Stimulated activated CD8-positive, alpha-beta memory T cell treated with anti-CD3 and anti-CD28 coated beads, Interleukin-4, amount 100 ng/mL, for 4 hours (primary cell): ENCODE measurements around the gene SASH1.
"Not testable (repeated sequence)": the region's sequence is repeated elsewhere in the genome, so short reads cannot be mapped to it uniquely, and the experiment has no call there.

ENCODE experiments used
- DNase-seq, 2 donors: peaks; one replicate each; pipeline ENCODE4 v3.0.0-alpha.2; 2020; ENCODE audit warnings: low read depth in 2 of 2, low spot score in 1 of 2

The SASH1 gene

DNA sequence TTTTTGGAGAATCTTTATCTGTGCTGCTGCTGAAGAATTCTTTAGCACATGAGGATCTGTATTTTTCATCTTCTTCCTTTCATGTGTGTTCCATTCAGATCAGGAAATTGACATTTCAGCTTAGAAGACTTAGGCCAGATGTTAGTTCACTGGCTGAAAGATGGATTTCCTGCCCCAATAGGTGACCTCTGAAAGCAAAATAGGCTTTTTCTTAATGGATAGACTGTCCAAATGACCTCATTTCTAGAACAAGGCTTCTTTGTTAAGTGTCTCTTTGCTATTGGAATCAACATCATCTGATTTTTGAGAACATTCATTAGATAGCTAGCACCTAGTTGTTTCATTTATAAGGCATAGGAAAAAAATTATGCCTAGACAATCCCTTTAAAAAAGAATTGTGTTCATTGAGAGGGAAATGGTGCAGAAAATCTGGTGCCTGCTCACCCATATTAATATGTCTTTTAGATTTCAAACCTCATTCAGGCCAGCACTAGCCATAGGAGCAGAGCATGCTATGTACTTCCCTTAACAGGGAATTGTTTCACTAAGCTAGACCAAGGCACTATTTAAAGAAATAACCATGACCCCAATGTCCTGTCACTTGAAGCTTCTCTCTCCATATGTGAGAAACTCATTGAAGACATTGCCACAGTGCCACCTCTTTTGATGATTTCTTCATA, 13.6 kb upstream of the SASH1 start:
- DNase-seq: no peak

DNA sequence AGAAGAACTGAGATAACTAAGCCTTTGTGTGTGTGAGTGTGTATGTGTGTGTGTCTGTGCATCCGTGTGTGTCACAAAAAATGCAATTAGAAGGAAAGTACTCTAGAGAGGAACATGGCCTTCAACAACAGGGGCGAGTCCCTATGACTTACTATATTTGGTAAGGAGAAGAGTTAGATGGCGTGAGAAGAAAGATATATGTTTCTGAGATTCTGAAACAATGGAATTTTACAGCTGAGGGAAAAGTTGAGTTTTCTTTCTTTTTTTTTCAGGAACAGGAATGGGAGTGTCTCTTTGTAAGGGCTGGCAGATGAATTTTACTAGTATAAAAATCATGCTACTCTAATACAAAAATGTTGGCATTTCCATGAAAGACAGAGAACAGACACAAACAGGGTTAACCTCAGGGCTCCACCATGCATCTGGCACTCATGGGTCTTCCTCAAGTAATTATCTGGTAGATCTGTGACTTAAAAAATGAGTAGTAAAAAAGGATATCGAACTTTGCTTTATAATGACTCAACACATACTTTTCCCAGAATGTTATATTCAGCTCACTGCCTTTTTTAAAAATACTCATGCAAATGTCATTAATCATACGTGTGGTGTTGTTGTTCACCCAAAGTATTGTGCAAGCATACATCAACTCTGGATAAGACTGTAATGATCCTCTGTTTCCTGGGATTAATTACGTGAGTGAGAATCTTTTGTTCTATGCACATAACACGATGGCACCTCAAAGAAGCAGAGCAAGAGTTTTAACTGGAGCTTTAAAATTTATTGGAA, 12.8 kb upstream of the SASH1 start:
- DNase-seq: no peak

DNA sequence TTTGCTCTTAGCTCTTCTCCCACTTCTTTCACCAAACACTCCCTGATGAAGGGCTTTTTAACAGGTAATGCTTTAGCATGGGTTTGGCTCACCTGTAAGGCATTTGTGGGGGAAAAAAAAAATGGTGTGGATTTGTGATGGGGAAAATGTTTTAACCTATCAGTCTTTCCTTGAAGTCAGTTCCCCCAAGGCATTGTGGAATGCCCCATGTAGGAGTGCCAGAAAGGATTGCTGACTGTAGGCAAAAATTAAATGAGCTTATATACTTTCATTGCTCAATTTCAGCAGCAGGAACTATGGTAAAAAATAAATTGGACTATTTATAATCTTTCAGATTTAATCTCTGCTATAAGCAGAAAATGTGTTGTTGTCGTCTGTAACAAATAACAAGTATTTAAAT, 10.6 kb upstream of the SASH1 start:
- DNase-seq: no peak

DNA sequence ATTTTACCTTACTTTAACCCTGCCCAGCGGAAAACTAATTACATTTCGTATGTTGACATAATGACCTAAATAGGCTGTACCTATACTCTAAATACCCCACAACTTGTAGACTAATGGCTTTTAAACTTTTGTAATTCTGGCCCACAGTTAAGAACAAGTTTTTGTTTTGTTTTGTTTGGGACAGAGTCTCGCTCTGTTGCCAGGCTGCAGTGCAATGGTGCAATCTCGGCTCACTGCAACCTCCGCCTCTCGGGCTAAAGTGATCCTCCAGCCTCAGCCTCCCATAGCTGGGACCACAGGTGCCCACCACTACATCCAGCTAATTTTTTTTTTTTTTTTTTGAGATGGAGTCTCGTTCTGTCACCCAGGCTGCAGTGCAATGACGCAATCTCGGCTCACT, 5.7 kb upstream of the SASH1 start:
- no peak for DNase-seq

DNA sequence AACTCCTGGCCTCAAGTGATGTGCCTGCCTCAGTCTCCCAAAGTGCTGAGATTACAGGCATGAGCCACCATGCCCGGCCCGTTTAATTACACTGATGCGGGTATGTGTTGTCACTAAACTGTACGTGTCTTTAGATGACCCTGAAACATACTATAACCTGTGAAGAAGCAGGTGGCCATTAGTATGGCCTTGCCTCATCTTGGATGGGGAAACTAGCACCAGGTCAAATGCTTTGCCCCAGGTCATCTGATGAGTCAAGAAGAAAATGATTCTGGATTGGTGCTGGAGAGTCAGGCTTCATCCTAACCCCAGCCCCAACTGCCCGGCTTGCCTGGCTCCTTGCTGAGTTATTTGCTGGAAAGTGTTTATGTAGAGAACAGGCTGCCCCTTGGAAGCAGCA, 2.9 kb upstream of the SASH1 start:
- DNase-seq: no peak

DNA sequence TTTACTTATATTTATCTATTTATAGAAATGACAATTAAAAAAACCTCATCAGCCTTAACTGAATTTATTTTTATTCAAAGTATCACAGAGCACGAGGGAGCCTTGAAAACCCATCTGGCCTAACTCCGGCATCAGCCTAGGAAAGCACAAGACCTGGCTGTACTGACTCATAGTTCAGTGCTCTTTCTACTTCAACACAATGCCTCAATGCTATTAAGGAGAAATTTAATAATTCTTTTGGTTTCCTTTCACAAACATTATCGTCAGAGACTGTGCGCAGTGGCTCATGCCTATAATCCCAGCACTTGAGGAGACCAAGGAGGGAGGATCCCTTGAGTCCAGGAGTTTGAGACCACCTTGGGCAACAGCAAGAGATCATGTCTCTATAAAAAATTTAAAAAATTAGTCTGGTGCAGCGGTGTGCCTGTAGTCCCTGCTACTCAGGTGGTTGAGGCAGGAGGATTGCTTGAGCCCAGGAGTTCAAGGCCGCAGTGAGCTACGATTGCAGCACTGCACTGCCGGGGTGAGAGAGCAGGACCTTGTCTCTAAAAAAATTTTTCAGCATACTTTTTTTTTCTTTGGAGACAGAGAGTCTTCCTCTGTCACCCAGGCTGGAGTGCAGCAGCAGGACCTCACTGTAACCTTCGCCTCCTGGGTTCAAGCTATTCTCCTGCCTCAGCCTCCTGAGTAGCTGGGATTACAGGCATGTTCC, 1.9 kb upstream of the SASH1 start:
- no peak for DNase-seq

DNA sequence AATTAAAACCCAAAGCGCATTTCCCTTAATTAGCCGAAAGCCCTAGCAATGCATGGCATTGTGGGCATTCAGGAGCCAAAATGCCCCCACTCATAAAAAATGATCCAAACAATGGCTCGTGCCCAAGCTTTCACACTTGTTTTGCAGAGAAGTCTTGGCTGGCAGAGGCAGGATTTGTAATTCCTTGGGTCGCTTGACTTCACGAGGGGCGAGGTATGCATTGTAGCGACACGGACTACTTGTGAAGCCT, 613 bp upstream of the SASH1 start:
- no peak for DNase-seq

DNA sequence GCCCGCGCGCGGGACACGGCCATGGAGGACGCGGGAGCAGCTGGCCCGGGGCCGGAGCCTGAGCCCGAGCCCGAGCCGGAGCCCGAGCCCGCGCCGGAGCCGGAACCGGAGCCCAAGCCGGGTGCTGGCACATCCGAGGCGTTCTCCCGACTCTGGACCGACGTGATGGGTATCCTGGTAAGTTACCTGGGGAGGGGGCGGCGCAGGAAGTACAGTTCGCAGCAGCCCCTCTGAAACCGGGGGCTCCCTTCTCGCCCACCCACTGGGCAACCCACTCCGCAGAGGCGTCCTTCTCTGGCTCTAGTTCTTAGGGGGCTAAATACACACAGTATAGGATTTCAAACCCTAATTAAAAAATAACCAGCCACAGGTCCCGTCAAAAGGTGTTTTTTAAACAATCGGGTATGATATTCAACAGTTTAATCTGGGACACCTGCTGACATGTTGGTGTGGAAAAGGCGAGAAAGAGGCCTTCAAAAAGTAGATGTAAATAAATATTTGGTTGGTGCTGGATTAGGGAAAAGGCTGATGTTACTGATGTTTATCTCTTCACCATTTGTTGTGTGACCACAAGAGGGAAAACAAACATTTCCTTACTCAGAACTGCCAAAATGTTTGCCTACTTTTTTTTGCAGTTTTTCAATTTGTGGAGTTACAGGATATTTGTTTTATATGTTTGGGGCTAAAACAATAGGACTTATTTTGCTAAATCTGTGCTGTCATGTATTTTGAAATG, 577 bp downstream of the SASH1 start:
- no peak for DNase-seq

DNA sequence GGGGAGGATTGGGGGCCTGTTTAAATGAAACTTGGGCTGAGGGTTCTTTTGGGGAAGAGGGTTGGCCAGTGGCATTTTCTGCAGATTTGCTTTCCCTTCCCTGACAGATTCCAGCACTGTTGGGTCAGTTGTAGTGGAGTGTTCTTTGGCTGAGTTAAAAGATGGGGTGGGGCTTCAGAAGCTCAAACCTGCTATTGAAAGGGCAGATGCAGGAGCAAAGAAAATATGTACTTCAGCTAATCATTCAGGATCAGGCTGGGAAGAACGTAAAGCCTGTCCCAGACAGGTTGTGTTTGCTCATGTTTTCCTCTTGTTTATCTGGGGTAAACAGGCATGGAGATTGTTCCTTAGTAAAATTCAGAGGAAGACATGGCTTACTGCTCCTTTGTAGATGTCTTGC, 2.5 kb downstream of the SASH1 start:
- DNase-seq: no peak

DNA sequence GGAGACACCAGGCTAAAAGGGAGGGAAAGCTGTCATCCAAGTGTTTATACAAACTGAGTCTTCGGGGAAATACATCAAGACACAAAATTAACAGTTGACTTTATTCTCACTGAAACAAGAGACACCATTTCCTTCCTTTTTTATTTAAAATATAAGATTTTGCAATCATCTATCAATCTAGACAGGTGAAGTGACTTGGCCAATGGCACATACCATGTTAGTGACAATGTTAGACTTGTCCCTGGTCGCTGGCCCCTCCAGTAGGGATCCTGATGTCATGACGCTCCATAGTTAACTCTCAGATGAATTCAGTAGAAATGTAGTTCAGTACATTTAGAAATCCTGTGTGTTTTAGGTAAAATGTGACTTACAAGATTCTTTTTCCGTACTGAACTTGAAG, 2.9 kb downstream of the SASH1 start:
- DNase-seq: no peak

DNA sequence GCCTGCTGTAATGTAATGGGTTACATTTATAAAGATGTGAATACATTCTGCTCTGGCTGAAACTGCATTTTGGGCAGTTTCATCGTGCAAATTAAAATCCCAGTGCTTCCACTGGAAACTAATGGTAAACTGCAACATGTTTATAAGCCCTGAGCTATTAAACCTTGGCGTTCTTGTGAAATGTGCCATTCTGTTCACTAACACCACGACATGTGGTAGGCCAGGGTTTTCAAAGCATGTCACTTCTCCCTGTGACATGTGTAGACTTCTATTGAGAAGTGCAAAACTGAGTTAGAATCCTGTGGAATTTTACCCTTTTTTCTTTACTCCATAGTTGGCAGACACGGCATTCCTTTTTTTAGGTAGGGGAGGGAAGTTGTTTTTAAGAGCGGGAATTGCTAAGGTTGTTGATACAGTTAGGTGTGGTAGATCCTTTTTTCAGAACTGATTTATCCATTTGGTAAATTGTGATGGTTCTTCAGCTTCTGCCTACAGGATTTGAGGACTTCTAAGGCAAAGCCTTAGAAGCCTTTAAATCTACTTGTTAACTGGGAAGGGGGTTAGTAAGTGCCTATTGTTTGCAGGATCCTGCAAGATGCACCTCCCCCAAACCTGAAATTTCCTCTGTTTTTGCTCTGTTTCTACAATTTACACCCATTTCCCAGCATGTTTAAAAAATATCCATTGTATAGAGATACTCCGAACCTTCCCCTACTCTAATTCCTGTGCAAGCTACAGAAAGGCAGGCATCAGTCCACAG, 4.2 kb downstream of the SASH1 start:
- no peak for DNase-seq

DNA sequence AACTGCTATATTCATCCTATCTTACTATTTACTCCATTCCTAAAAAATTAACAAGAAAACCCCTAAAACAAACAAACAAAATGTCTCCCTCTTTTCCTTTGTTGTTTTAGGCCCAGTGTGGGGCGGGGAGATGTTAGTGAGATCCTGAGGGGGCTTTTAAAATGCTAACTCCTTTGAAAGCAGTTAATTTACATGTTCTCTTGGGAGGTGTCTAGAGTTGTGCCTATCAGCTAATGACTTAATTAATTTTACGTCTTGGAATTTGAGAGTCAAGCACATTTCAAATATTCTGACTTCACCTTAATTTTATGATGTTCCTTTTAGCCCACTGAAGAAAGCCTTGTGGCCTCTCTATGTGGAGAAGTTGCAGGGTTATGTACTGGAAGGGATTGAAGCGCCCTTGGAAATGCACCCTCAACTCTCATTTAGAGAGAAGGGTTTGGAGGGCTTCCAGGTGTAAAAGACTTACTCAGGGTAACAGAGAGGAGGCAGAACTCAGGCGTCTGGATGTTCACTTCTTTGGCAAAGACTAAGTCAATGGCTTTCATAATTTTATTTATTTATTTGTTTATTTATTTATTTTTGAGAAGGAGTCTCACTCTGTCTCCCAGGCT, 4.9 kb downstream of the SASH1 start:
- no peak for DNase-seq

DNA sequence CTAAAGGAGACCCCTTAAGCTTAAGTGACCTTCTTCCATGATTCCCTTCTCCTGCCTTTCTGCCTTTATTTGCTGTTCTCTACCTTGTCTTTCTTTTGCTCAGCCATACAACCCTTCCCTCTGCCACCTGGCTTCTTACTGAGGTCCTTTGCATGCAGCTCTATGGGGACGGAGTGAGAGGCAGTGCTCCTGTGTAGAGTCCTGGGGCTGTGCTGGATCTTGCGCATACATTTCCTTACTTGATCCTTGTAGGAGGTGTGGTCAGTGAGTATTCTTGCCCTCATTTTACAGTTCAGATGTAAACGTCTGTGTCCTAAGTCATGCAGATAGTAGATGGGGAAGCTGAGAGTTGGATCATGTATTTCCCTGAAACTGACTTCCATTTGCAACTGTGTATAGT, 5.7 kb downstream of the SASH1 start:
- no peak for DNase-seq

DNA sequence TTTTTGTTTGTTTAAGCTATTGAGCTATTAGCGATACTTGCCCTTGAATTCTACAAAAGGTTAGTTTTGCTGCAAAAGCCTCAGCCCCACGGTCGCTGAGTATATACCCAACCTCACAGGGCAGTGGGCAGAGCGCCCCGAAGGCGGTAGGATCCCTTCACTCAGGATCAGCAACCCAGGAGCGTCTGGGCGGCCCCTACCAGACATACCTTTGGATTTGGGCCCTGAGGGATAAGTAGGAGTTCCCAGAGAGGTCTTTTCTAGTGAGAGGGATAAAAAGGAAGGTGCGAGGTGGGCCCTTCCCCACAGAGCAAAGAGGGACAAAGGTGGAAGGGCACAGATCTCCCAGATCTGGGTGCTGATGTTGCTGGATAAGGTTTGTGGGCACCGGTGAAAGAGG, 6.1 kb downstream of the SASH1 start:
- DNase-seq: no peak

DNA sequence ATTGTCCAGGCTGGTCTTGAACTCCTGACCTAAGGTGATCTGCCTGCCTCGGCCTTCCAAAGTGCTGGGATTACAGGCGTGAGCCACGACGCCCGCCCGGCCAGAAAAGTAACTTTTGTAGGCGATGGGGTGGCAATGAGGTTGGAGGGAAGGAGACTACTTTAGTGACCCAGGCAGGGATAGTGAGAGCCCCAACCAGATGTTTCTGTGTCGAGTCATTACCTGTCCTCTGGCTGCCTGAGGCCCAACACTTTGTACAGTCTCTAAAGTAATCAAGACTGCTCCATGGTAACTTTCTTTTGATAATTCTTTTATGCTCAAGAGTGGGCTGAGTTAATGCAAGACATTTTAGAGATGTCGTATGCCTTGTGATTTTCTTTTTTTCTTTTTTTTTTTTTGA, 6.8 kb downstream of the SASH1 start:
- no peak for DNase-seq

DNA sequence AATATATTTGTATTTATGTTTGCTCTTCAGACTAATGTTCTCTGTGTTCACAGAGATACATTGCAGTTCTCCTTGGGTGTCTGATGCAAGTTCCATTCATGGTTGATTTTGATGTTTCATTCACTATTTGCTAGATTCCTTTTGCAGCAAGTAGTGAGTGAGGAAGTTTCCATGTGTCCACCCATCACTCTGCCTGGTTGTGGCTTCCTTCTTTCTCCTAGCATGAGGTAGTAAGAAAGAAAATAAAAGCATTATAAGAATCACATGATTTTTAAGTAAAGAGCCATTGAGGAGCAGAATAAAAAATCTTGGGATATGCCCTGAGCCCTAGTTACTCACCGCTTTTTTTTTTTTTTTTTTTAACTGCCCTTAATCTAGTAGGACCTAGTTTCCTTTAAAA, 8.7 kb downstream of the SASH1 start:
- DNase-seq: no peak

DNA sequence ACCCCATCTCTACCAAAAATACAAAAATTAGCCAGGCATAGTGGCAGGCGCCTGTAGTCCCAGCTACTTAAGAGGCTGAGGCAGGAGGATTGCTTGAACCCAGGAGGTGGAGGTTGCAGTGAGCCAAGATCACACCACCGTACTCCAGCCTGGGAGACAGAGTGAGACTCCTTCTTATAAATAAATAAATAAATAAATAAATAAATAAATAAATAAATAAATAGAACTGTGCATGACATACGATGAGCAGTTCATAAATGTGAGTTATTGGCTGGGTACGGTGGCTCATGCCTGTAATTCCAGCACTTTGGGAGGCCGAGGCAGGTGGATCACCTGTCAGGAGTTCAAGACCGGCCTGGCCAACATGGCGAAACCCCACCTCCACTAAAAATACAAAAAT, 9.8 kb downstream of the SASH1 start:
- DNase-seq: not testable (repeated sequence)

DNA sequence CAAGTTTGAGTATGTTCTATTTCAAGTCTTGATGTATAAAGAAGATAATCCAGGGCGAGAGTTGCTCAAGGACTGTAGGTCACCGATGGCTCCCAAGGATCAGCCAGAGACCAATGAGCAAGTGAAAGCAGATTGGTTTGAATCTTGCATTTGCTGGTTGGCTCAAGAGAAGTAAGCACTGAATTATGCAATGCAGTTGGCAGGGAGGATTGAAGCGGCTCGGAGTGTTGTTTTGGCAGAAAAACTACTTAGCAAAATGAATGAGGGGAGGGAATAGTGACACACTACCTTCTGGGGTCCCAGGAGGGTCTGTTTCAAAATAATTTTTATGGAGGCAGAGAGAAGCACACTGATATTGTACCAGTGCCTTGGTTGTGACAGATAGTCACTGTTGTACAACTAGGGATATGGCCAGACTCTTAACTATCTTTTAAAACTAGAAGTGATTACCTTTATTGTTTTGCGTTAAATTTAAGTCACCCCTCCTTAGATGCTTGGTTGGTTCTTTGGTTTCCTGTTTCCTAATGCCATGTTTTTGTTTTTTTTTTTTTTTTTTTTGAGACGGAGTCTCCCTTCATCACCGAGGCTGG, 15.7 kb downstream of the SASH1 start:
- no peak for DNase-seq

DNA sequence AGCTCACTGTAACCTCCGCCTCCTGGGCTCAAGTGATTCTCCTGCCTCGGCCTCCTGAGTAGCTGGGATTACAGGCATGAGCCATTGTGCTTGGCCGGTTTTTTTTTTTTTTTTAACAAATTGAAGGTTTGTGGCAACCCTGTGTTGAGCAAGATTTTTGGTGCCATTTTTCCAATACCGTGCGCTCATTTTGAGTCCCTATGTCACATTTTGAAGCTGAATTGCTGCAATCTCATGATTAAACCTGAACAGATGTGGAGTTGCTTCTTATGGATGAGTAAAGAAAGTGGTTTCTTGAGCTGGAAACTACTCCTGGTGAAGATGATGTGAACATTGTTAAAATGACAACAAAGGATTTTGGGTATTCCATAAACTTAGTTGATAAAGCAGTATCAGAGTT, 16.6 kb downstream of the SASH1 start:
- no peak for DNase-seq

DNA sequence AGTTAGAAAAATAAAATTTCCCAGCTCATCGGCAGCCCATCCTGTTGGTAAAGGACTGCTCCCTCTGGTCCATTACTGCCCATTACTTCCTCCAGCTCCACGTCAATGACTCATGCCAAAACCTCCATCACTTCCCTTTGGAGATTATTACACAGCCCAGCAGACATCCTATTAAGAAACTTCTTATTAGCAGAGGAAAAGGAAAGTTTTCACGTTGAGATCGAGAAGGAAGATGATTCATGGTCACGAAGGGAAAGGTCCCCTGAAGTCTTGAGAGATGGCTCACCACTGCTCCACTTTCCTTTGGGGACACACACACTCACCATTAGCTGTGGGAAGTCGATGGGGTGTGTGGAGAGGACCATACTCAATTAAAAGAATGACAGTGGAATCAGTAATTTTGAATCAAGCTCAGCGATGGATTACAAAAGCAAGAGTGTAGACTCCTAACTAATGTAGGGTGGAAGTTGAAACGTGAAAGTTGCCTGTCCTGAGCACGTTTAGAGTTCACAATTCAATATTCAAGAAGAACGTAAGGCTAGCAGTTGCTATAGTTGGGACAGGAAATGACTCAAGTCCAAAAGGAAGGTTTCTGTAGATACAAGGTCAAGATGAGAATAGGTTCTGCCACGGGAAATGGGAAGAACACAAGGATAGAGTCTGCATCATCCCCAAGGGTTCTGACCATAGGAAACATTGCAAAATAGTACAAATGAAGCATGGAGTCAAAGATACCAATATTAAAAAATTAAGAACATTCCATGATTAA, 21.6 kb downstream of the SASH1 start:
- DNase-seq: no peak
